Activated effector memory CD4-positive, alpha-beta T cell treated with Interleukin-2 at 50 U/mL for 16 hours (primary cell): Measurements from ENCODE around the gene C19orf47.
"Not testable (repeated sequence)": the region's sequence is repeated elsewhere in the genome, so short reads cannot be mapped to it uniquely, and the experiment has no call there.

ENCODE experiments used
- DNase-seq: peaks from one replicate; pipeline ENCODE4 v3.0.0-alpha.2; 2020

Gene C19orf47

DNA sequence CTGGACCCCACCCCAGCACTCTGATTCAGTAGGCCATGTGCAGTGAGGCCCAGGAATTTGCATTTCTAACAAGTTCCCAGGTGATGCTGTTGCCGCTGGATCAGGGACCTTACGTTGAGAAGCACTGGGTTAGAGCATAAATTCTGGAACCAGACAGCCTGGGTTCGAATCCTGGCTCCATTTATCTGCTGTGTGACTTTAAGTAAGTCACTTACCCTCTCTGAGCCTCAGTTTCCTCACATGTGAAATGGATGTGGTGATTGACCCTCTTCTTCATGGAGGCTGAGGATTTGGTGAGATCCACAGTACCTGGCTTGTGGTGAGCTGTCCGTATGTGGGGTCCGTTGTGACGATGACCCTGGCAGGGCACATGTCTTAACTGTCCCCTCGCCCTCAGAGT lies 25.9 kb upstream of the C19orf47 start:
- DNase-seq = no peak

- DNase-seq = no peak
Observed at GRCh38 chr19:40371802-40372122, 23.6 kb upstream of the C19orf47 start.

GRCh38 chr19:40370997-40371801 lies 23.0 kb upstream of the C19orf47 start:
- DNase-seq = no peak

DNA sequence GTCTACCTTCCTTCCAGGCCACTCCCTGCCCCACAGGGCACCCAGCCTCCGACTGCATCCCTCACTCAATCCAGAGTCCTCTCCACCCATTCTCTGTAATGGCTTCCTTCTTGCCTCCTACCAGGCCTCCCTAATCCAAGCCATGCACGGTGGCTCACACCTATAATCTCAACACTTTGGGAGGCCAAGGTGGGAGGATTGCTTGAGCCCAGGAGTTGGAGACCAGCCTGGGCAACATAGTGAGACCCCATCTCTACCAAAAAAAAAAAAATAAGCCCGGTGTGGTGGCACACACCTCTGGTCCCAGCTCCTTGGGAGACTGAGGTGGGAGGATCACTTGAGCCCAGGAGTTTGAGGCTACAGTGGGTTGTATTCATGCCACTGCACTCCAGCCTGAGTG lies 22.1 kb upstream of the C19orf47 start:
- not testable (repeated sequence) for DNase-seq

GRCh38 chr19:40369797-40370196 lies 21.6 kb upstream of the C19orf47 start:
- no peak for DNase-seq

DNA sequence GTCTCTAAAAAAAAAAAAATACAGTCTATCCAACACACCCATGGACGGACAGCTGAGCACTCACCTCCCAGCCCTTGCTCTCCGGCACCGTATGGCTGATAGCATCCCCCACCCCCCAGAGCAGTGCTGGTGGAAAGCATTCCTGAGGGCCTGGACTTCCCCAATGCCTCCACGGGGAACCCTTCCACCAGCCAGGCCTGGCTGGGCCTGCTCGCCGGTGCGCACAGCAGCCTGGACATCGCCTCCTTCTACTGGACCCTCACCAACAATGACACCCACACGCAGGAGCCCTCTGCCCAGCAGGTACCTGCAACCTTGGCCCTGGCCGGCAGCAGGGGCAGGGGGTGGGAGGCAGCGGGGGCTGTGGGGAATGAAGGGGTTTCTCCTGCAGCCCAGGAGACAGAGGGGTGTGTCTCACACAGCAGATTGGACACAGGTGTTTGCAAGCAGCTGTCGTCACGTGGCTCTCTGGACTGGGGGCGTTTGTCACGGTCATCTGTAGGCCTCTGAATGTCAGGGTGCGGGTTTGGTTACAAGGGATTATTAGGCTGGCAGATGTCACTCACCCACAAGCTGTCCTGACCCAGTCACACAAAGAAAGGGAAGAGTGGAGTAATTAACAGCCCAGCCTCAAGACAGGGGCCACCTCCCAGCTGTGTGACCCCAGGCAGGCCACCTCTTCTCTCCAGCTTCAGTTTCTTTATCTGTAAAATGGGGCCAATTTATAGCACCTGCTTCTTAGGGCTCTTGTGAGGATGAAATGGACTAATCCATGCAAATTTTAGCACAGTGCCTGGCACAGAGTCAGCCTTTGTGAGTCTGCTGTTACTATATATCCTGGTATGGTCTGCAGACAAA lies 19.6 kb upstream of the C19orf47 start:
- no peak for DNase-seq

DNA sequence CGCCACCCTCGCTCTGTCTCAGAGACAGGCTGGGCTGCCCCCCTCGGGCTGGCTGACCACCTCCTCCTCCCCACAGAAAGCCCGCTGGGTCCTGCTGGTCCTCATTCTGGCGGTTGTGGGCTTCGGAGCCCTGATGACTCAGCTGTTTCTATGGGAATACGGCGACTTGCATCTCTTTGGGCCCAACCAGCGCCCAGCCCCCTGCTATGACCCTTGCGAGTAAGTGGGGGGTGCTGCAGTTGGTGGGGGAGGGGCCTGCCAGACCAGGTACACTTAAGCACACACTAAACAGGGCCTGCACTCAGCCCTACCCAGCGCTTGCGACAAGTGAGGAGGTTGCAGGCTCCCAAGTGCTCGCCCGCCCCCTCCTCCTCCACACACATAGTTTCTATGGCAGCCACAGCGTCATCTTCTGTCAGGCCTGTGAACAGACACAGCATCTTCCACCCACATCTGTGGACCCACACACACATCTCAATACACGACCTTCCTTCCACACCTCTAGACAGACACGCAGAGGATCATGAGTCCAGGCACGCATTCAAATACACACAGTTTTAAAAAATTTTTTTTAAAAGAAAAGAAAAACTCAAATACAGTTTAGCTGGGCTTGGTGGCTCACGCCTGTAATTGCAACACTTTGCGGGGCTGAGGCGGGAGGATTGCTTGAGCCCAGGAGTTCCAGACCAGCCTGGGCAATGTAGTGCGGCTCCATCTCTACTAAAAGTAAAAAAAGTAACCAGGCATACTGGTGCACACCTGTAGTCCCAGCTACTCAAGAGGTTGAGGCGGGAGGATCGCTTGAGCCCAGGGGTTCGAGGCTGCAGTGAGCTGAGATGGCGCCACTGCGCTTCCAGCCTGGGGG lies 18.7 kb upstream of the C19orf47 start:
- no peak for DNase-seq

DNA sequence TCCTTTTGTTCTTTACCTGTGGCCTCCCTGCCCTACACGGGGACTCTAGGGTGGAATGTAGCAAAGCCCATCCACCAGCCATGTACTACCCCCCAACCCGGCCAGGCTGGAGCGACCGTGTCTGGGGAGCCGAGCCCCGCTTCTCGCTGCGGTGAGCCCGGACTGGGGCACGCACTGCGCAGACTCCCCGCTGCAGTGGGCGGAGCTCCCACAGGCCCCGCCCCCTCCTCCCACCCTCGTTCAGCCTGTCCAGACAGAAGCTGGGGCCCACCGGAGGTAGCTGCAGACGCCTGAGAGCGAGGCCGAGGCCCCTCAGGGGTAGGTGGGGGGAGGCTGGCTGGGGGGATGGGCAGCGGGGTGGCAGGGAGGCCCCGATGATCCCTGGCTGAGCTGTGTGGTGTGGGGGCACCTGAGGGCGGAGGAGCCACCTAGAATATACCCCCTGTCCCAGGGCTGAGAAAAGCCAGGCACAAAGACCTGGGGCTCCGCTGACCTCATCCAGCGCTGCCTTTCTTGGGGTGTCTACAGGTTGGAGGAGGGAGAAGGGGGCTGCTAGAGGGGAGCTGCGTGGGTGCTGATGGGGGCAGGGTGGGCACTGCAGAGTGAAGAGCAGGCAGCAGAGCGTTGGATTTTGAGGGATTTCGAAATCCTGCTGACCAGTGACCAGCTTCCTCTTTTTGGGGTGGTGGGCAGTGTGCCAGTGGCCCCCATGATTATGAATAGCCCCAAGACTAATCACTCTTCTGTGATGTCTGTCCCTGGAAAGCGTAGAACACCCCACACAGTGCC lies 17.6 kb upstream of the C19orf47 start:
- DNase-seq = no peak

DNA sequence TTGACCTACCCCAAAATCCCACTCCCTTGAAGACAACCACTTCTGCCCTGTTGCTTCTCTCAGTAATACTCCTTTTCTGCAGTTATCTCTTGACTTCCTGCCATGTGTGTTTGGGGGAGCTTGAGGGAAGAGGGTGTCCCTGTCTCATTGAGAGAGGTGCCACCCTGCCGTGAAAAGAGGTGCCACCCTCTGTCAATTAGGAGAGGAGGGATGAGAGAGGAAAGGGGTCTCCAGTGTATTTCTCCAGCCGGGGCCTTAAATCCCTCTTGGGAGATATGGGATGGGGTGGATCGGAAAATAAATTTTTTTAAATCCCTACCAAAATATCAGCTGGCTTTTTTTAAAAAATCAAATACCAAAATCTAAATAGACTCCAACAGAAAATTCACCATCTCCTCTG lies 16.8 kb upstream of the C19orf47 start:
- DNase-seq = no peak

- DNase-seq = no peak
Observed at GRCh38 chr19:40363069-40363468, 14.9 kb upstream of the C19orf47 start.

DNA sequence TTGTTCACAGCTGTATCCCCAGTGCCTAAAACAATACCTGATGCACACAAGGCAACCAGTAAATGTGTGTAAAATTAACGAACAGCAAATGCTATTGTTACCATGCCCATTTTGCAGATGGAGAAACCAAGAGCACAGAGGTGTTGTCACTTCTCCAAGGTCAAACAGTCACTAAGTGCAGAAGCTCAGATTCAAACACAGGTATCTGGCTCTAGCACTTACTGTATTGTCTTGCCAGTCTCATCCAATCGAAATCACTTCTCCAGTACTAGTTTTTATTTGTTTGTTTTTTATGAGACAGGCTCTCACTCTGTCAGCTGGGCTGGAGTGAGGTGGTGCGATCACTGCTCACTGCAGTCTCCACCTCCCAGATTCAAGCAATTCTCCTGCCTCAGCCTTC lies 14.0 kb upstream of the C19orf47 start:
- no peak for DNase-seq

DNA sequence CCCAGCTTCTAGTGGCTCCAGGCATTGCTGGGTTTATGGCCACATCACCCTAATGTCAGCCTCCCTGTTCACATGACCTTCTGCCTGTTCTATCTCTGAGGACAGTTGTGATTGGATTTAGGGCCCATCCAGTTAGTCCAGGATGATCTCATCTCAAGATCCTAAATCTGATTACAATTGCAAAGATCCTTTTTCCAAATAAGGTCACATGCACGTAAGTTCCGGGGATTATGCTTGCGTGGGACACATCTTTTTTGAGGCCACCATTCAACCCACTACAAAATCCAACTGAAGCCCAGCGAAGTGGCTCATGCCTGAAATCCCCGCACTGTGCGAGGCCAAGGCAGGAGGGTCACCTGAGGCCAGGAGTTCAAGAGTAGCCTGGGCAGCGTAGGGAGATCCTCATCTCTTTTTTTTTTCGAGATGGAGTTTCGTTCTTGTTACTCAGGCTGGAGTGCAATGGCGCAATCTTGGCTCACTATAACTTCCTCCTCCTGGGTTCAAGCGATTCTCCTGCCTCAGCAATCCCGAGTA lies 12.6 kb upstream of the C19orf47 start:
- no peak for DNase-seq

GRCh38 chr19:40360020-40360707 lies 12.0 kb upstream of the C19orf47 start:
- DNase-seq = no peak

- no peak for DNase-seq
Observed at GRCh38 chr19:40358773-40359172, 10.6 kb upstream of the C19orf47 start.

DNA sequence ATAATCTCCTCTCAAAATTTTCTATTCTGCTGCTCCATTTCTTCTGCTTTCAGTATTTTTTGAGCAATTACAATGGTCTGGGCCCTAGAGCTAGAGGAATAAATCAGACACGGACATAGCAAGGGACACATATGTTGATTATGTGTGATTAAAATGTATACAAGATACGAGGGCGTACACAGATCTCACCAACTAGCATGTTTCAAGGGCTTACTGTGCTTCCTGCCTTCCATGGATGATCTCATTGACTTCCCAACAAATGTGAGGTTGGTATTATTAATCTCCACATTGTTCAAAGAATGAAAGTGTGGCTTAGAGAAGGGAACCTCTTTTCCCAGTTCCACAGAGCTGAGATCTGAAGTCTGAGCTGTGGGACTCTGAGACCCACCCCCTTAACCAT lies 9.4 kb upstream of the C19orf47 start:
- no peak for DNase-seq

- no peak for DNase-seq
Observed at GRCh38 chr19:40356681-40357595, 8.7 kb upstream of the C19orf47 start.

GRCh38 chr19:40355975-40356680 lies 7.9 kb upstream of the C19orf47 start:
- no peak for DNase-seq

- DNase-seq = no peak
Observed at GRCh38 chr19:40348961-40349507, 837 bp upstream of the C19orf47 start.

DNA sequence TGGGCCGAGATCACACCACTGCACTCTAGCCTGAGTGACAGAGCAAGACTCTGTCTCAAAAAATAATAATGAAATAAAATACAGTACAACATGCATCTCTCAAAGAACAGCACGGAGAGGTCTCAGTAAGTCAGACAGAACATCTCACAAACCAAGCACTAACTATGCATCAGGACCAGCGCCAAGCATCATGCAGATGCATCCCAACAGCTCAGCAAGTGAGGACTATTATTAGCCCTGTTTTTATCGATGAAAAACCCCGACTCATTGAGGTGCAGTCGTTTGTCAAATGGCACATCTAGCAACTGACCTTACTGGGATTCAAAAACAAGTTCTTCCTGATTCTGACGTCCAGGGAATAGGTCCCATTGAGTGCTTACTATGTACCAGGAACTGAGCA lies 3.8 kb downstream of the C19orf47 start:
- DNase-seq = no peak
